Activated naive CD4-positive, alpha-beta T cell treated with anti-CD3 and anti-CD28 coated beads, Interleukin-2, amount 50 U/mL, for 24 hours (primary cell): Measurements from ENCODE around the gene GABRG3.

ENCODE experiments used
- H3K27ac Mint-ChIP-seq: one replicate; pipeline ENCODE4 v1.8.0; 2021; ENCODE audit warnings: mild to moderate bottlenecking, mixed read lengths
- H3K27me3 Mint-ChIP-seq: one replicate; pipeline ENCODE4 v1.8.0; 2021; ENCODE audit warnings: mixed read lengths
- H3K36me3 Mint-ChIP-seq: one replicate; pipeline ENCODE4 v1.8.0; 2021; ENCODE audit warnings: mixed read lengths
- H3K4me1 Mint-ChIP-seq: one replicate; pipeline ENCODE4 v1.8.0; 2021; ENCODE audit warnings: mixed read lengths
- H3K4me3 Mint-ChIP-seq: one replicate; pipeline ENCODE4 v1.8.0; 2021; ENCODE audit warnings: mild to moderate bottlenecking, mixed read lengths
- H3K9me3 Mint-ChIP-seq: one replicate; pipeline ENCODE4 v1.8.0; 2021; ENCODE audit warnings: mixed read lengths

Gene GABRG3

GRCh38 chr15:27039152-27039551, 68.2 kb downstream of the GABRG3 start:
- Mint-ChIP-seq H3K4me1 (no peaks in the 10 kb centered on the region), H3K27me3 (no peaks in the 10 kb centered on the region), H3K9me3 (no peaks in the 10 kb centered on the region), H3K27ac (no peak overlapping the region), H3K4me3 (no peak overlapping the region), H3K36me3 (no peaks in the 10 kb centered on the region)

- H3K9me3 Mint-ChIP-seq, result no peaks in the 10 kb centered on the region
- no peak overlapping the region for H3K4me3 Mint-ChIP-seq
- no peaks in the 10 kb centered on the region for H3K36me3 Mint-ChIP-seq
- H3K27ac Mint-ChIP-seq, result no peak overlapping the region
- no peaks in the 10 kb centered on the region for H3K4me1 Mint-ChIP-seq
- H3K27me3 Mint-ChIP-seq, result no peaks in the 10 kb centered on the region
These were observed 71.2 kb downstream of the GABRG3 start for GRCh38 chr15:27042230-27042629.

GRCh38 chr15:27042646-27043045, 71.7 kb downstream of the GABRG3 start:
- Mint-ChIP-seq H3K27ac (no peak overlapping the region), H3K36me3 (no peaks in the 10 kb centered on the region), H3K9me3 (no peaks in the 10 kb centered on the region), H3K27me3 (no peaks in the 10 kb centered on the region), H3K4me3 (no peak overlapping the region), H3K4me1 (no peaks in the 10 kb centered on the region)

DNA sequence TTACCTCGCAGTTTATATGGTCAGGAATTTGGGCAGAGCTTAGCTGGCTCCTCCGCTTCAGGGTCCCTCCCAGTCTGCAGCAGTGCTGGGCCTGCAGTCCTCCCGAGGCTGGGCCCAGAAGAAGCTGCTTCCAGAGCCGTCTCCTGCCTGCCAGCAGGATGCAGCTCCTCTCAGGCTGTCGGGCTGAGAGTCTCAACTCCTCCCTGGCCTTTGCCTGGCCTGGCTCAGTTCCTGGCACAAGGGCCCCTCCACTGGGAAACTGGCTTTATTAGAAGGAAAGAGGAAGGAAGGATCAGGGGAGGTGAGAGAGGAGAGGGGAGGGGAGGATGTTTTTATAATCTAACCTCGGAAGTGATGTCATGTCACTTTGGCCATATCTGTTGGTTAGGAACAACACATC, 72.8 kb downstream of the GABRG3 start:
- H3K27me3 Mint-ChIP-seq, result no peaks in the 10 kb centered on the region
- no peaks in the 10 kb centered on the region for H3K4me1 Mint-ChIP-seq
- H3K4me3 Mint-ChIP-seq, result no peak overlapping the region
- no peaks in the 10 kb centered on the region for H3K9me3 Mint-ChIP-seq
- no peaks in the 10 kb centered on the region for H3K36me3 Mint-ChIP-seq
- H3K27ac Mint-ChIP-seq, result no peak overlapping the region

DNA sequence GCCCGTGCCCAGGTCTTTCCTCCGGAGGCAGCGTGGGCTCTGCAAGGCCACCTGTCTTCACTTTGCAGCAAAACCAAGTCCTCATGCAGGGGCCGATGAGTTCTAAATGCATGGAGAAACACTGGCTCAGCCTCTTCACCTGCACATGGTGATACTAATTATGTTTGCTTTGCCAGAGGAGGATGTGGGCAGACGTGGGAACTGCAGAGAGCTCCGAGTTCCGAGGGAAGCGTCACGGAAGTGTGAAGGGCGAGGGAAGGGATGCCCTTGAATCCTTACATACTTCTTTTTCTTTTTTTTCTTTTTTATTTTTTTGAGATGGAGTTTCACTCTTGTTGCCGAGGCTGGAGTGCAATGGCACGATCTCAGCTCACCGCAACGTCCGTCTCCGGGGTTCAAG, 74.8 kb downstream of the GABRG3 start:
- no peaks in the 10 kb centered on the region for H3K27me3 Mint-ChIP-seq
- H3K9me3 Mint-ChIP-seq, result no peaks in the 10 kb centered on the region
- no peak overlapping the region for H3K27ac Mint-ChIP-seq
- H3K4me1 Mint-ChIP-seq, result no peaks in the 10 kb centered on the region
- H3K36me3 Mint-ChIP-seq, result no peaks in the 10 kb centered on the region
- no peak overlapping the region for H3K4me3 Mint-ChIP-seq

- H3K27ac Mint-ChIP-seq, result no peak overlapping the region
- no peaks in the 10 kb centered on the region for H3K27me3 Mint-ChIP-seq
- no peaks in the 10 kb centered on the region for H3K9me3 Mint-ChIP-seq
These were observed 75.9 kb downstream of the GABRG3 start for GRCh38 chr15:27046880-27047279.

GRCh38 chr15:27050163-27050562, 79.2 kb downstream of the GABRG3 start:
- no peaks in the 10 kb centered on the region for H3K27me3 Mint-ChIP-seq
- no peak overlapping the region for H3K27ac Mint-ChIP-seq
- no peaks in the 10 kb centered on the region for H3K9me3 Mint-ChIP-seq
- H3K4me1 Mint-ChIP-seq, result no peaks in the 10 kb centered on the region
- no peaks in the 10 kb centered on the region for H3K36me3 Mint-ChIP-seq
- H3K4me3 Mint-ChIP-seq, result no peak overlapping the region

More at GRCh38 chr15:27046880-27047279, 75.9 kb downstream of the GABRG3 start:
- no peaks in the 10 kb centered on the region for H3K4me1 Mint-ChIP-seq
- H3K4me3 Mint-ChIP-seq, result no peak overlapping the region
- no peaks in the 10 kb centered on the region for H3K36me3 Mint-ChIP-seq

DNA sequence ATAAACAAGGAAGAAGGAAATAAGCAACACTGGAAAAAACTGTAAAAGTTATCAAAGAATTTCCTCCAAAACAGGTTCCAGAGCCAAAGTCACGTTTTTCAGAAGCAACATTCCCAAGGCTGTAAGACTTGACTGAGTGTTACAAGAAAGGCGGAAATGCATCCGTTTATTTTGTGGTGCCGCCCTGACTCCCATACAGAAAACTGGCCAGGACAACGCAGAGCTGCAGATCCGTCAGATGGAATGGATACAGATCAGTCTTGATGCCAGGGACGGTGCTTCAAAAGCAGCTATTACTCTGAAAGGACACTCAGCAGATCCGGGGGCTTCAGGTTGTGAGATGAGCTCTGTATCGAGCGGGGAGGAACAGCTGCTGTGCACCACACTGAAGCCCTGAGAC, 83.4 kb downstream of the GABRG3 start:
- no peaks in the 10 kb centered on the region for H3K36me3 Mint-ChIP-seq
- H3K27ac Mint-ChIP-seq, result no peak overlapping the region
- H3K4me3 Mint-ChIP-seq, result no peak overlapping the region
- H3K27me3 Mint-ChIP-seq, result no peaks in the 10 kb centered on the region
- H3K4me1 Mint-ChIP-seq, result no peaks in the 10 kb centered on the region
- no peaks in the 10 kb centered on the region for H3K9me3 Mint-ChIP-seq

DNA sequence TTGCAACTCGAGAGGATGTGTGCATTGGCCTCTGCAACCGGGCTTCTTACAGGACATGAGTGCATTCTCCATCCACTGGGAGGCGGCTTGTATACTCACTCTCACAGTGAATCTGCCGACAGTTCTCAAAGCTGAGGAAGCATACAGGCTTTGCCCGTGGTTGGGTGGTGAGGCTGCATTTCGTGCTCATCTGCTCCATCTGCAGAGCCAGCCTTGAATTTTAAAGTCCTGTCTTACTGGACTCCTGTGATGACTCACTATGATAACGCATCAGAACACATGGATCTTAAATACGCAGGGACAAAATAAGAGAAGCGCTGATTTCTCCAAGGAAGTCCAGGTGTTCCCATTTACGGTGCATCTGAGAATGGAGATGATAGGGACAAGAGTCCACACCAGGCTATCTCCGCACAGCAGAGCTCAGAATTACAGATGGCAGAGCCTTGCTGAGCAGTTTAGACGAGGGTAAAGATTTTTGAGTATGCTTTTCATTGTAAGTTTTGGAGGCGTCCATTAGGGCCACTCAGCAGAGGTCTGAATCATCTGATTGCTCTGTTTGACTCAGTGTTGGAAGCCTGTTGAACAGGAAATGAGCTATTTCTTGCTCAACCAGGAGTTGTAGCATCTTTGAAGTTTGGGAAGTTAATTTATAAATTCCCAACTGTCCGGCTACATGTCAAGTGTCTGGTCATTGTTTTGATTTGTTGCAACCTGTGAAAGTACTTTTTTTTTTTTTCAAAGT, 87.1 kb downstream of the GABRG3 start:
- H3K27ac Mint-ChIP-seq, result no peak overlapping the region
- no peaks in the 10 kb centered on the region for H3K9me3 Mint-ChIP-seq
- no peaks in the 10 kb centered on the region for H3K27me3 Mint-ChIP-seq
- no peaks in the 10 kb centered on the region for H3K36me3 Mint-ChIP-seq
- H3K4me1 Mint-ChIP-seq, result no peaks in the 10 kb centered on the region
- H3K4me3 Mint-ChIP-seq, result no peak overlapping the region

GRCh38 chr15:27058939-27059338, 88.0 kb downstream of the GABRG3 start:
- Mint-ChIP-seq H3K27ac (no peak overlapping the region), H3K4me1 (no peaks in the 10 kb centered on the region), H3K27me3 (no peaks in the 10 kb centered on the region), H3K9me3 (no peaks in the 10 kb centered on the region), H3K4me3 (no peak overlapping the region), H3K36me3 (no peaks in the 10 kb centered on the region)

- Mint-ChIP-seq H3K4me3 (no peak overlapping the region), H3K4me1 (no peaks in the 10 kb centered on the region), H3K27ac (no peak overlapping the region)
These were observed 88.7 kb downstream of the GABRG3 start for GRCh38 chr15:27059610-27060202.

DNA sequence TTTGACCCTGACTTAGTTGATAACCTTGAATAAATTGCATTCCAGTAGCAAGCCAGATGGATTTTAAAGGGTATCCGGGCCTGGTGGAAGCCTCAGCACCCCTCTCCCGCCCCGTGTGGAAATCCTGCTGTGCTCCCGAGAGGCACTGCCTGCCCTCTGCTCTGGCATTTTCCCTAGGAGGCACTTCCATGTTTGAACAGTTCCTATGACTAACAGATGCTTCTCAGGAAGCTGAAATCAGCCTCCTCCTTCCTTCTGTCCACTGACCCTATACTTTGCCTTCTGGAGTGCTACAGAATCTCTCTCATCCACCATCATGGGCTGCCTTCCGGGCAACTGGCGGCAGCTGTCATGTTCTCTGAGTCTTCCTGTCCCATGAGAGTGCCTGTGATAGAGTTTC, 90.8 kb downstream of the GABRG3 start:
- Mint-ChIP-seq H3K36me3 (no peaks in the 10 kb centered on the region), H3K27me3 (no peaks in the 10 kb centered on the region), H3K4me3 (no peak overlapping the region), H3K27ac (no peak overlapping the region), H3K4me1 (no peaks in the 10 kb centered on the region), H3K9me3 (no peaks in the 10 kb centered on the region)

More at GRCh38 chr15:27059610-27060202, 88.7 kb downstream of the GABRG3 start:
- H3K27me3 Mint-ChIP-seq, result no peaks in the 10 kb centered on the region
- no peaks in the 10 kb centered on the region for H3K9me3 Mint-ChIP-seq
- no peaks in the 10 kb centered on the region for H3K36me3 Mint-ChIP-seq

- Mint-ChIP-seq H3K27ac (no peak overlapping the region), H3K36me3 (peaks cover 2% of the 10 kb centered on the region), H3K4me1 (no peaks in the 10 kb centered on the region), H3K9me3 (peaks cover 5% of the 10 kb centered on the region), H3K4me3 (no peak overlapping the region), H3K27me3 (no peaks in the 10 kb centered on the region)
These were observed 92.0 kb downstream of the GABRG3 start for GRCh38 chr15:27062951-27063350.

- Mint-ChIP-seq H3K27ac (no peak overlapping the region), H3K27me3 (no peaks in the 10 kb centered on the region), H3K4me3 (no peak overlapping the region), H3K9me3 (peaks cover 6% of the 10 kb centered on the region), H3K36me3 (peaks cover 2% of the 10 kb centered on the region), H3K4me1 (no peaks in the 10 kb centered on the region)
These were observed 93.1 kb downstream of the GABRG3 start for GRCh38 chr15:27064080-27064479.

DNA sequence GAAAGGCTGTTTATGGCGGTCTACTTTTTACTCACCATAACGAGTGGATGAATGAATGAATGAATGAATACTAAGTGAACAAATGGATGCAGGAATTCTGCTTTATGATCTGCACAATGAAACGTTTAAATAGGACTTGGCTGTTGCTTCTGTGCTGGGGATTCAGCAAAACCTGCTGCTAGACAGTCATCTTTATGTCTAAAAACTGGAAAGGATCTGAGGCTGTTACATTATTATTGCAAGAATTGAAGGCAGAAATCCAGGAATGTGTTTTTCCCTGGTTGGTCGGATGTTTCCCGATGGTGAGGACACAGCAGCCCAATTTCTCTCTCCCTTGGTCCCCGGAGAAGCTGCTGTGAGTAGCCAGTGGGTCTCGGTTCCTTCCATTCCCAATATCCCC, 94.2 kb downstream of the GABRG3 start:
- H3K4me3 Mint-ChIP-seq, result no peak overlapping the region
- H3K4me1 Mint-ChIP-seq, result no peaks in the 10 kb centered on the region
- peaks cover 6% of the 10 kb centered on the region for H3K9me3 Mint-ChIP-seq
- H3K36me3 Mint-ChIP-seq, result peaks cover 2% of the 10 kb centered on the region
- no peaks in the 10 kb centered on the region for H3K27me3 Mint-ChIP-seq
- H3K27ac Mint-ChIP-seq, result no peak overlapping the region

- H3K27me3 Mint-ChIP-seq, result no peaks in the 10 kb centered on the region
- peaks cover 2% of the 10 kb centered on the region for H3K36me3 Mint-ChIP-seq
- H3K9me3 Mint-ChIP-seq, result peaks cover 6% of the 10 kb centered on the region
These were observed 94.8 kb downstream of the GABRG3 start for GRCh38 chr15:27065785-27066184.

DNA sequence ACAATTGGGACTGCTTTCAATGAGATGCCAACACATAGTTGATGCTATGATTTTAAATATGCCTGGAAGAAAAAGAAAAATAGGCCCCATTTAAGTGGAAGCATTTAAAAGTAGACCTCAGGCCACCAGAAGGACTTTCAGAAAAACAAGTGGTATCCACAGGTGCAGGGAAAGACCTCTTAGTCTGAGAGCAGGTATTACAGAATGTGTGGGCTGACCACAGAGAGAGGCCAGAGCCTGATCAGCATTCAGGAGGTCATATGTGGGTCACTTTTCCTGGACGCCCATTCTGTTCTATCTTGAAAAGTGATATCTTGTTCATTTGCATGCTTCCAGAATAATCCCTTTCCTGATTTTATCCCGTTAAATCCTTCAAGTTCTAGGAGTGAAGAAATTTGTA, 95.5 kb downstream of the GABRG3 start:
- no peaks in the 10 kb centered on the region for H3K4me1 Mint-ChIP-seq

More at GRCh38 chr15:27065785-27066184, 94.8 kb downstream of the GABRG3 start:
- Mint-ChIP-seq H3K4me3 (no peak overlapping the region), H3K4me1 (no peaks in the 10 kb centered on the region), H3K27ac (no peak overlapping the region)

More for the DNA sequence above, 95.5 kb downstream of the GABRG3 start:
- H3K4me3 Mint-ChIP-seq, result no peak overlapping the region
- peaks cover 2% of the 10 kb centered on the region for H3K36me3 Mint-ChIP-seq
- H3K9me3 Mint-ChIP-seq, result peaks cover 6% of the 10 kb centered on the region
- H3K27me3 Mint-ChIP-seq, result no peaks in the 10 kb centered on the region
- no peak overlapping the region for H3K27ac Mint-ChIP-seq
